Astrocyte of the spinal cord (primary cell): ENCODE results near the gene ACSS3.

ENCODE experiments used
- DNase-seq: peaks from one replicate; pipeline ENCODE4 v3.0.0; 2011; ENCODE audit warnings: low read depth, low spot score
- H3K4me3 ChIP-seq: 2 replicates; pipeline ENCODE4 v1.5.1; 2011; ENCODE audit warnings: low read depth, mild to moderate bottlenecking, low read length, moderate library complexity
- in situ Hi-C: cut with HindIII; loops from 2 replicates; pipeline ENCODE4 v1.10.0; 2017; ENCODE audit warnings: low sequenced_read_pairs
- TF ChIP-seq, protein P1 (sequence below): IDR thresholded peaks from 2 replicates; pipeline ENCODE4 v1.5.1; 2012; ENCODE audit warnings: low read depth, mild to moderate bottlenecking, low read length, inconsistent platforms

Gene ACSS3

DNA sequence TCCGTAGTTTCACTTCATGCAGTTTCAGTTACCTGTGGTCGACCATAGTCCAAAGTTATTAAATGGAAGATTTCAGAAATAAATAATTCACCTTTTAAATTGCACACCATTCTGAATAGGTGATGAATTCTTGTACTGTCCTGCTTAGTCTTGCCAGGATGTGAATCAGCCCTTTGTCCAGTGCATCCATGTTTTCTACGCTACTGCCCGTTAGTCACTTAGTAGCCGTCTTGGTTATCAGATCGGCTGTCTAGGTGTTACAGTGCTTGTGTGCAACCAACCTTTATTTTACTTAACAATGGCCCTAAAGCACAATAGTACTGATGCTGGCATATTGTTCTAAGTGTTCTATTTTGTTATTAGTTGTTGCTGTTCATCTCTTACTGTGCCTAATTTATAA lies 146.7 kb downstream of the ACSS3 start:
- H3K4me3 ChIP-seq = no peak overlapping the region
- in situ Hi-C loops = no loop called here
- TF ChIP-seq, protein P1, sequence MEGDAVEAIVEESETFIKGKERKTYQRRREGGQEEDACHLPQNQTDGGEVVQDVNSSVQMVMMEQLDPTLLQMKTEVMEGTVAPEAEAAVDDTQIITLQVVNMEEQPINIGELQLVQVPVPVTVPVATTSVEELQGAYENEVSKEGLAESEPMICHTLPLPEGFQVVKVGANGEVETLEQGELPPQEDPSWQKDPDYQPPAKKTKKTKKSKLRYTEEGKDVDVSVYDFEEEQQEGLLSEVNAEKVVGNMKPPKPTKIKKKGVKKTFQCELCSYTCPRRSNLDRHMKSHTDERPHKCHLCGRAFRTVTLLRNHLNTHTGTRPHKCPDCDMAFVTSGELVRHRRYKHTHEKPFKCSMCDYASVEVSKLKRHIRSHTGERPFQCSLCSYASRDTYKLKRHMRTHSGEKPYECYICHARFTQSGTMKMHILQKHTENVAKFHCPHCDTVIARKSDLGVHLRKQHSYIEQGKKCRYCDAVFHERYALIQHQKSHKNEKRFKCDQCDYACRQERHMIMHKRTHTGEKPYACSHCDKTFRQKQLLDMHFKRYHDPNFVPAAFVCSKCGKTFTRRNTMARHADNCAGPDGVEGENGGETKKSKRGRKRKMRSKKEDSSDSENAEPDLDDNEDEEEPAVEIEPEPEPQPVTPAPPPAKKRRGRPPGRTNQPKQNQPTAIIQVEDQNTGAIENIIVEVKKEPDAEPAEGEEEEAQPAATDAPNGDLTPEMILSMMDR = no peak
- no peak for DNase-seq

DNA sequence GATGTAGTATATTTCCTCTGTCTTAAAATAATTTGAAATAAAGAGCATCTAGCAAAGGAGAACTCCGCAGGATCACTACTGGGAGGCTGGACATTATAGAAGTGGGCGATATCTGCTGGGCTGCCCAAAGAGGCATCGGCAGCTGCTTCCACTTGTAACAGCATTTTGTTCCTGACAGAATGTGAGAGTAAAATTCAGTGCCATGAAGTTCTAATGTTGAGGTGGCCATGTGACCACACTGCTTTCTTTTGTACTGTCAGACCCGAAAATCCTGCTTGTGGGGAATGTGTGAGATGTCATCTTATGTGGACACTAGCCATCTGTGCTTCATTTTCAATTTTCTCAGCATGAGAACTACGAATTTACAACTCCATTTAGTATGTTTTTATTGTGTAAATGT lies 151.9 kb downstream of the ACSS3 start:
- H3K4me3 ChIP-seq = no peak overlapping the region
- TF ChIP-seq, protein P1 = no peak
- in situ Hi-C loops = no loop called here
- DNase-seq = no peak

DNA sequence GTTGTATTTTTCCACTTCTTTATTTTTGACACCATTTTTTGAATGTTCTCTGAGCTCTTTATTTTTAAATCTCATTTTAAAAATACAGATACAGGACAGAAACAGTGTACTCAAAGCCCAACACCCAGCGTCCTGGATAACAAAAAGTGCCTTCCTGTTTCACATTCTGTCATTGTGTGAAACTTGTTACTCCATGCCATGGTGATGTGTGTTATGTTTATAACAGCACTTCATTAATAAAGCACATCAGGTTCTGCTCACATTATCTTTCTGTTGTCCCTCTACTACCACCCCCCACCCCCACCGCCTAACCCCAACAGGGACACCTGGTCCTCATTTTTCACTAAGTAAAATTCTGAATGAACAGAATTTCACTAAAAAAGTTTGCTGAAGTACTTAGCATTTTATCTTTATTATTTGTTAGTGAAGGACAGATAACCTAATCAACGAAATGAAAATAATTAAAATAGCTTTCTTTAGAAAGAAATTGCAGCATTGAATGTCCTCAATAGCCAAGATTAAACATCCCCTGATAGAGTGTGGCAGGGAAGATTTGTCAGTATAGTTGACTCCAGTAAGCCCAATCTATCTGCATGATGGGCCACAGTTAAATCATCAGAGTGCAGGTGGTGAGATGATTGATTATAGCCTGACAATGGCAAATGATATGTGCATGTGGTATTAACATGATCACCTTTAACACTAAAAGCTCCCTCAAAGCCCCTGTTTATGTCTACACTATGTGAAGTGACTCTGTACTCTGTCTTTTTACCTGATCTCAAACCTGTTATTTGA lies 153.9 kb downstream of the ACSS3 start:
- in situ Hi-C loops = no loop called here
- DNase-seq = no peak
- TF ChIP-seq, protein P1 = no peak

GRCh38 chr12:81245458-81245857 lies 167.6 kb downstream of the ACSS3 start:
- DNase-seq = no peak
- in situ Hi-C loops = no loop called here

More for the DNA sequence above, 153.9 kb downstream of the ACSS3 start:
- H3K4me3 ChIP-seq = no peak overlapping the region

GRCh38 chr12:81245907-81246570 lies 168.2 kb downstream of the ACSS3 start:
- DNase-seq = peak; percentile 52
- no peak overlapping the region for H3K4me3 ChIP-seq
- in situ Hi-C loops = no loop called here
- TF ChIP-seq, protein P1 = no peak

More at GRCh38 chr12:81245458-81245857, 167.6 kb downstream of the ACSS3 start:
- no peak overlapping the region for H3K4me3 ChIP-seq
- TF ChIP-seq, protein P1 = no peak

- TF ChIP-seq, protein P1 = no peak
- no peak overlapping the region for H3K4me3 ChIP-seq
- in situ Hi-C loops = no loop called here
- no peak for DNase-seq
Measured at GRCh38 chr12:81249976-81250375, 172.1 kb downstream of the ACSS3 start.
